ENCODE results near the gene CDC42EP1. TPM values are rescaled to one million over a fixed set of nuclear protein-coding genes. Genes with fewer than 3 reads are reported as not detected.

CDC42EP1 gene
- total and polyA plus RNA-seq, 2 experiments from 2014 or later: 7.7 to 10.2 TPM

DNA sequence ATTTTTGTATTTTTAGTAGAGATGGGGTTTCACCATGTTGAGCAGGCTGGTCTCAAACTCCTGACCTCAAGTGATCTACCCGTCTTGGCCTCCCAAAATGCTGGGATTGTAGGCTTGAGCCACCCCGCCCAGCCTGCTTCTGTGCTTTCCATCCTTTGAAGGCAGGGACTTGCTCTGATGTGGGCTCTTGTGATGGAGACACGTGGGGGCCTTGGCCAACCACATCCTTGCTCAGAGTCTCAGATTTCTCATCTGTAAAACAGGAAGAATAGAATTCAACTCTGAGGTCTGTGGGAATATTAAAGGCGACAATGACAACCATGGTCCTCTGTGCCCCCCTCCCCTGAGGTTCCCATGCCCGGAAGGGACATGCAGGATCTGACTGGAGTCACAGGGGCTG lies 44.6 kb downstream of the CDC42EP1 start:
- H3K36me3 Mint-ChIP-seq (ENCODE audit: low read depth): no peaks in the 10 kb centered on the region
- no peak overlapping the region for H3K27ac Mint-ChIP-seq
- Histone ChIP-seq H3K4me3 (no peak overlapping the region), H3K79me2 (replicated peaks; ENCODE audit: insufficient read depth) (peaks cover 7% of the 10 kb centered on the region), H2AFZ (no peak overlapping the region; the same call in 1 of the 2 replicates), H3F3A (replicated peaks; ENCODE audit: low read depth) (peaks cover 10% of the 10 kb centered on the region), H3K4me1 (ENCODE audit: insufficient read depth) (peaks cover 9% of the 10 kb centered on the region), H3K27me3 (ENCODE audit: insufficient read depth) (no peaks in the 10 kb centered on the region), H3K27ac (ENCODE audit: low read depth) (no peak overlapping the region), H3K9me2 (ENCODE audit: insufficient read depth) (no peaks in the 10 kb centered on the region), H3K4me2 (no peak overlapping the region), H3K36me3 (ENCODE audit: insufficient read depth) (no peaks in the 10 kb centered on the region), H4K20me1 (replicated peaks; ENCODE audit: insufficient read depth) (no peaks in the 10 kb centered on the region)
- peaks cover 18% of the 10 kb centered on the region for H3K4me1 Mint-ChIP-seq
- DNase-seq (ENCODE audit: low spot score): no peak
- no peak for ATAC-seq
- TF ChIP-seq CREB1 (CRISPR knock-in tag; IDR thresholded peaks at IDR 0.05; ENCODE audit: low read depth): no peak
- no peak for TF ChIP-seq ZNF114 (CRISPR knock-in tag; IDR thresholded peaks at IDR 0.05)
- TF ChIP-seq EZH2phosphoT487 (IDR thresholded peaks at IDR 0.05; ENCODE audit: unreplicated experiment): no peak
- TF ChIP-seq STAT1 (IDR thresholded peaks at IDR 0.05; ENCODE audit: unreplicated experiment): no peak
- TF ChIP-seq, protein P1, sequence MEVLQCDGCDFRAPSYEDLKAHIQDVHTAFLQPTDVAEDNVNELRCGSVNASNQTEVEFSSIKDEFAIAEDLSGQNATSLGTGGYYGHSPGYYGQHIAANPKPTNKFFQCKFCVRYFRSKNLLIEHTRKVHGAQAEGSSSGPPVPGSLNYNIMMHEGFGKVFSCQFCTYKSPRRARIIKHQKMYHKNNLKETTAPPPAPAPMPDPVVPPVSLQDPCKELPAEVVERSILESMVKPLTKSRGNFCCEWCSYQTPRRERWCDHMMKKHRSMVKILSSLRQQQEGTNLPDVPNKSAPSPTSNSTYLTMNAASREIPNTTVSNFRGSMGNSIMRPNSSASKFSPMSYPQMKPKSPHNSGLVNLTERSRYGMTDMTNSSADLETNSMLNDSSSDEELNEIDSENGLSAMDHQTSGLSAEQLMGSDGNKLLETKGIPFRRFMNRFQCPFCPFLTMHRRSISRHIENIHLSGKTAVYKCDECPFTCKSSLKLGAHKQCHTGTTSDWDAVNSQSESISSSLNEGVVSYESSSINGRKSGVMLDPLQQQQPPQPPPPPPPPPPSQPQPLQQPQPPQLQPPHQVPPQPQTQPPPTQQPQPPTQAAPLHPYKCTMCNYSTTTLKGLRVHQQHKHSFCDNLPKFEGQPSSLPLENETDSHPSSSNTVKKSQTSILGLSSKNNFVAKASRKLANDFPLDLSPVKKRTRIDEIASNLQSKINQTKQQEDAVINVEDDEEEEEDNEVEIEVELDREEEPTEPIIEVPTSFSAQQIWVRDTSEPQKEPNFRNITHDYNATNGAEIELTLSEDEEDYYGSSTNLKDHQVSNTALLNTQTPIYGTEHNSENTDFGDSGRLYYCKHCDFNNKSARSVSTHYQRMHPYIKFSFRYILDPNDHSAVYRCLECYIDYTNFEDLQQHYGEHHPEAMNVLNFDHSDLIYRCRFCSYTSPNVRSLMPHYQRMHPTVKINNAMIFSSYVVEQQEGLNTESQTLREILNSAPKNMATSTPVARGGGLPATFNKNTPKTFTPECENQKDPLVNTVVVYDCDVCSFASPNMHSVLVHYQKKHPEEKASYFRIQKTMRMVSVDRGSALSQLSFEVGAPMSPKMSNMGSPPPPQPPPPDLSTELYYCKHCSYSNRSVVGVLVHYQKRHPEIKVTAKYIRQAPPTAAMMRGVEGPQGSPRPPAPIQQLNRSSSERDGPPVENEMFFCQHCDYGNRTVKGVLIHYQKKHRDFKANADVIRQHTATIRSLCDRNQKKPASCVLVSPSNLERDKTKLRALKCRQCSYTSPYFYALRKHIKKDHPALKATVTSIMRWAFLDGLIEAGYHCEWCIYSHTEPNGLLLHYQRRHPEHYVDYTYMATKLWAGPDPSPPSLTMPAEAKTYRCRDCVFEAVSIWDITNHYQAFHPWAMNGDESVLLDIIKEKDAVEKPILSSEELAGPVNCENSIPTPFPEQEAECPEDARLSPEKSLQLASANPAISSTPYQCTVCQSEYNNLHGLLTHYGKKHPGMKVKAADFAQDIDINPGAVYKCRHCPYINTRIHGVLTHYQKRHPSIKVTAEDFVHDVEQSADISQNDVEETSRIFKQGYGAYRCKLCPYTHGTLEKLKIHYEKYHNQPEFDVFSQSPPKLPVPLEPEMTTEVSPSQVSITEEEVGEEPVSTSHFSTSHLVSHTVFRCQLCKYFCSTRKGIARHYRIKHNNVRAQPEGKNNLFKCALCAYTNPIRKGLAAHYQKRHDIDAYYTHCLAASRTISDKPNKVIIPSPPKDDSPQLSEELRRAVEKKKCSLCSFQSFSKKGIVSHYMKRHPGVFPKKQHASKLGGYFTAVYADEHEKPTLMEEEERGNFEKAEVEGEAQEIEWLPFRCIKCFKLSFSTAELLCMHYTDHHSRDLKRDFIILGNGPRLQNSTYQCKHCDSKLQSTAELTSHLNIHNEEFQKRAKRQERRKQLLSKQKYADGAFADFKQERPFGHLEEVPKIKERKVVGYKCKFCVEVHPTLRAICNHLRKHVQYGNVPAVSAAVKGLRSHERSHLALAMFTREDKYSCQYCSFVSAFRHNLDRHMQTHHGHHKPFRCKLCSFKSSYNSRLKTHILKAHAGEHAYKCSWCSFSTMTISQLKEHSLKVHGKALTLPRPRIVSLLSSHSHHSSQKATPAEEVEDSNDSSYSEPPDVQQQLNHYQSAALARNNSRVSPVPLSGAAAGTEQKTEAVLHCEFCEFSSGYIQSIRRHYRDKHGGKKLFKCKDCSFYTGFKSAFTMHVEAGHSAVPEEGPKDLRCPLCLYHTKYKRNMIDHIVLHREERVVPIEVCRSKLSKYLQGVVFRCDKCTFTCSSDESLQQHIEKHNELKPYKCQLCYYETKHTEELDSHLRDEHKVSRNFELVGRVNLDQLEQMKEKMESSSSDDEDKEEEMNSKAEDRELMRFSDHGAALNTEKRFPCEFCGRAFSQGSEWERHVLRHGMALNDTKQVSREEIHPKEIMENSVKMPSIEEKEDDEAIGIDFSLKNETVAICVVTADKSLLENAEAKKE (CRISPR knock-in tag; IDR thresholded peaks at IDR 0.05): no peak
- no peak for TF ChIP-seq JUNB (IDR thresholded peaks at IDR 0.05; ENCODE audit: unreplicated experiment)
- TF ChIP-seq NANOG (IDR thresholded peaks at IDR 0.05; ENCODE audit: borderline replicate concordance): no peak
- no peak overlapping the region for H3K4me3 Mint-ChIP-seq
- peaks cover 15% of the 10 kb centered on the region for H3K27me3 Mint-ChIP-seq (ENCODE audit: insufficient read depth, low read depth, poor library complexity)
- no peaks in the 10 kb centered on the region; the same call in 2 of the 3 replicates for H3K9me3 Mint-ChIP-seq
